H1 (cell line): ENCODE results near the gene AK8. TPM values are rescaled to one million over a fixed set of nuclear protein-coding genes. Genes with fewer than 3 reads are reported as not detected.

ENCODE experiments used
- CBX8 ChIP-seq: fragments of 300-800, 300-1000 bp; sonication (generic); IDR thresholded peaks from 2 replicates; pipeline ENCODE4 v1.7.1; 2016; ENCODE audit warnings: low read depth, low read length, borderline replicate concordance
- FOSL1 ChIP-seq: IDR thresholded peaks from 2 replicates; pipeline ENCODE4 v1.6.1; 2011; ENCODE audit warnings: mild to moderate bottlenecking, low read depth, low read length, moderate library complexity; ENCODE audit not compliant: insufficient read depth
- NRF1 ChIP-seq: IDR thresholded peaks from 2 replicates; pipeline ENCODE4 v1.6.1; 2011; ENCODE audit warnings: mild to moderate bottlenecking, low read depth, low read length, improper control_type of control experiment
- SIRT6 ChIP-seq: IDR thresholded peaks from one replicate; pipeline ENCODE4 v1.7.1; 2012; ENCODE audit warnings: low read length, inconsistent platforms
- polyA plus RNA-seq, 7 experiments: library from polyadenylated mRNA; depleted of rRNA in 3 of 7; stranded (reverse) in 5 of 7; unstranded in 2 of 7; fragments of >200 nt in 5 of 7; fragments of 200-250 nt in 2 of 7; gene quantifications; 1 replicate in 5 of 7; 2 replicates in 1 of 7; 4 replicates in 1 of 7; pipeline versions ENCODE4 v1.2.1 to v1.2.3, GENCODE V29; 2011 to 2013; ENCODE audit warnings: missing spikeins in 2 of 7, mixed read lengths in 2 of 7
- total RNA-seq: library from RNA; stranded (reverse); fragmentation: NEBNext Ultra II Directional; extraction: Animal tissue kit (Norgen Biotek cat#: 25700); gene quantifications from 2 replicates; pipeline ENCODE4 v1.2.1, GENCODE V29; 2021

Gene AK8
- total and polyA plus RNA-seq, 2 of the 8 experiments (the other 6 are each of a cell fraction or from before 2014, with no cell fraction given): 0.35 to 0.48 TPM

- TF ChIP-seq SIRT6 (no peak), CBX8 (no peak), FOSL1 (no peak), NRF1 (no peak)
These were observed 180.9 kb downstream of the AK8 start (continued) for GRCh38 chr9:132697230-132697629.
